Measurements from ENCODE around the gene PERM1.

PERM1 gene

GRCh38 chr1:945688-946556 lies 36.0 kb downstream of the PERM1 start:
- DNase-seq = no peak

GRCh38 chr1:944341-945325 lies 37.3 kb downstream of the PERM1 start:
- peak; percentile 46 for DNase-seq

GRCh38 chr1:943545-944340 lies 38.1 kb downstream of the PERM1 start:
- DNase-seq = no peak

GRCh38 chr1:942864-943533 lies 38.9 kb downstream of the PERM1 start:
- no peak for DNase-seq

- peak; percentile 36 for DNase-seq
These were observed 39.5 kb downstream of the PERM1 start for GRCh38 chr1:942411-942821.

GRCh38 chr1:941588-942383 lies 40.1 kb downstream of the PERM1 start:
- DNase-seq = peak; percentile 83

- DNase-seq = no peak
These were observed 40.8 kb downstream of the PERM1 start for GRCh38 chr1:941015-941587.

- DNase-seq = peak; percentile 77
These were observed 41.5 kb downstream of the PERM1 start for GRCh38 chr1:940107-941014.

GRCh38 chr1:939511-940106 lies 42.3 kb downstream of the PERM1 start:
- DNase-seq = no peak

GRCh38 chr1:938711-939489 lies 43.0 kb downstream of the PERM1 start:
- DNase-seq = no peak

- DNase-seq = no peak
These were observed 43.7 kb downstream of the PERM1 start for GRCh38 chr1:938088-938683.

- no peak for DNase-seq
These were observed 44.4 kb downstream of the PERM1 start for GRCh38 chr1:937521-937920.

- no peak for DNase-seq
These were observed 45.3 kb downstream of the PERM1 start for GRCh38 chr1:936348-937264.

GRCh38 chr1:935751-936231 lies 46.1 kb downstream of the PERM1 start:
- DNase-seq = peak; percentile 83

GRCh38 chr1:934991-935750 lies 46.7 kb downstream of the PERM1 start:
- no peak for DNase-seq

- no peak for DNase-seq
These were observed 48.3 kb downstream of the PERM1 start for GRCh38 chr1:933603-933940.
